Natural killer cell treated with Interleukin-12 subunit alpha and Interleukin-12 subunit beta and Interleukin-15 and Interleukin-18, amount 100 ng/mL, for 72 hours (primary cell): ENCODE data around the gene LIM2. TPM values are rescaled to one million over a fixed set of nuclear protein-coding genes. Genes with fewer than 3 reads are reported as not detected.
A peak's percentile ranks its signal among the peaks of the same experiment; 100 is the strongest.

Experiments
- ATAC-seq, 2 donors: fragments of 150-1000 bp; cut with Tn5 transposase in 1 of 2; sonication (Bioruptor Pico), chemical (Tn5 transposase) in 1 of 2; 2 replicates each; pipeline ENCODE4 v1.10.0; 2021
- DNase-seq: peaks from one replicate; pipeline ENCODE4 v3.0.0; 2022; ENCODE audit warnings: low spot score
- H3K27ac Mint-ChIP-seq, 2 donors: 1 replicate in 1 of 2; 2 replicates in 1 of 2; pipeline ENCODE4 v1.8.0; 2022; ENCODE audit warnings: mixed read lengths in 2 of 2, mild to moderate bottlenecking in 1 of 2, moderate library complexity in 1 of 2
- H3K27me3 Mint-ChIP-seq, 2 donors: 1 replicate in 1 of 2; 2 replicates in 1 of 2; pipeline ENCODE4 v1.8.0; 2022; ENCODE audit warnings: mixed read lengths in 2 of 2
- H3K36me3 Mint-ChIP-seq: one replicate; pipeline ENCODE4 v1.8.0; 2022; ENCODE audit warnings: mixed read lengths
- H3K4me1 Mint-ChIP-seq, 2 donors: 1 replicate in 1 of 2; 2 replicates in 1 of 2; pipeline ENCODE4 v1.8.0; 2022; ENCODE audit warnings: low read depth in 2 of 2, mixed read lengths in 2 of 2, mild to moderate bottlenecking in 1 of 2
- H3K4me3 Mint-ChIP-seq: one replicate; pipeline ENCODE4 v1.8.0; 2022; ENCODE audit warnings: mixed read lengths
- H3K9me3 Mint-ChIP-seq: 2 replicates; pipeline ENCODE4 v1.8.0; 2022; ENCODE audit warnings: mixed read lengths
- total RNA-seq, 2 donors: library from RNA; stranded (reverse); gene quantifications; one replicate each; pipeline ENCODE4 v1.2.3, GENCODE V29; 2022

The LIM2 gene
- total RNA-seq, 2 donors from 2014 or later = 2.1 to 12.6 TPM

DNA sequence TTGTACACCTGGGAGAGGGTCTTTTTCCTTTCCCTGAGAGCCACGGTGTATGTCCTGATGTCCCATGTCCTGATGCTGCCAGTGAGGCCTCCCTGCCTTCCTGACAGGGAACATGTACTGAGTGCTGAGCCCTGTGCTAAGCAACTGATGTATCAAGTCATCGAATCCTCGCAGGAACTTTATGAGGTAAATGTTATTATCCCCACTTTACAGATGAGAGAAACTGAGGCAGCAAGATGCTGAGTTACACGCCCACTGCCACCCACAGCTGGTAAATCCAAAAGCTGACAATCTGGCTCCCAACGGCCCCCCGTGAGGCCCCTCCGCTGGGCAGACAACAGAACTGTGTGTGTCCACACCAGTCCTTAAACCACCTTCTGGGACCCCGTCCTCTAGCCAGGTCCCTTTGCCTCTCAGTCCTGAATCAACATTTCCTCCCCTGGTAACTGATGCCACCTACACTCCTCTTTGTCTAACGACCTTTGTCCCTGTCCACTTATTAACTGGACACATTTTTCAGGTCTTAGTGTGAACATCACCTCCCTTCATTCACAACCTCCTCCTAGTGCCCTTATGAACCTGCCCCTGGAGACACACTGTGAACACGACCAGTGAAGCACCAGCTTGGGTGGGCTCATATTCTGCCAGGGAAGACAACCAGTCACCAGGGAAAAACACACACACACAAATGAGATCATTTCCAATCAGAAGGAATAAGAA, 40.4 kb downstream of the LIM2 start:
- Mint-ChIP-seq H3K27ac (no peak overlapping the region), H3K4me3 (no peak overlapping the region), H3K4me1 (peaks cover 0 to 5% of the 10 kb centered on the region in 2 donors), H3K9me3 (no peaks in the 10 kb centered on the region), H3K36me3 (peaks cover 6% of the 10 kb centered on the region), H3K27me3 (no peaks in the 10 kb centered on the region)
- no peak for DNase-seq
- ATAC-seq = no peak

DNA sequence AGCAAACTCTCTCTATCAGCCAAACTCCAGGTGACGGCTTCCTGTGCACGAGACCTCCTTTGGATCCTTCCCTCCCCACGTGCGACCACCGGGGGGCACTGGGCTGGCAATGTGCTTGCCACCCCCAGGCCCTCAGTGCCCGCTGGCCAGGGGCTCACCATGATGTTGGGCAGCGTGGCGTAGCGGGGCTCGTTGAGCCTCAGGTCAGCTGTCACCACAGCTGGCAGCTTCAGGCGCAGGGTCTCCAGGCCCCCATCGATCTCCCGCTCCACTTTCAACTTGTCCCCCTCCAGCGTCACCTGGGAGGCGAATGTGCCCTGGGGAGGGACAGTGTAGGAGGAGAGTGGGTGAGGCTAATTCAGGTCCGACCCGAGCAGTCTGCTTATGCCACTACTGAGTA, 41.0 kb downstream of the LIM2 start:
- Mint-ChIP-seq H3K4me1 (peaks cover 0 to 5% of the 10 kb centered on the region in 2 donors), H3K9me3 (no peaks in the 10 kb centered on the region), H3K27me3 (no peaks in the 10 kb centered on the region), H3K27ac (no peak overlapping the region), H3K36me3 (no peaks in the 10 kb centered on the region), H3K4me3 (no peak overlapping the region)
- DNase-seq (no peak), ATAC-seq (no peak)

DNA sequence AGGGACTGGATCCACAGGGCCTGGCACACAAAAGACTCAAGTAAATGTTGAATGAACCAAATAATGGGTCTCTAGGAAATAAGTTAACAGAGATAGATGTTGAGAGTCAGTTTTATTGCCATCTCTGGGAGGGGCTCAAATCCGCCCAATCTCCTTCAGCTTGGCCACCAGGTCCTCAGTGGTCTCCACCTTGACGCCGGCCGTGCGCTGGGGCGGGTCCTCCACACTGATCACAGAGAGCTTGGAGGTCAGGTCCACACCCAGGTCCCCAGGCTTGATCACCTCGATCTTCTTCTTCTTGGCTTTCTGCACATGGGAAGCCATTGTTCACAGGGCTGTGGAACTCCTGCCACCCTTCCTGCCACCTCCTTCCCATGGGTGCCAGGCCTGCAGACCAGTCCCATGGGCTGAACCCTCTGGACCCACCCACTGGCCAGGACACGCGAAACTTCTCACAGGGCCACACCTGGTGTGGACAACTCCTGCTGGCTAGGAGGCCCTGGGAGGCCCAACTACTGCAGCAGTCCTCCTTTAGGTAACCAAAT, 42.6 kb downstream of the LIM2 start:
- ATAC-seq (no peak), DNase-seq (no peak)
- no peak overlapping the region for H3K4me3 Mint-ChIP-seq
- H3K27ac Mint-ChIP-seq = no peak overlapping the region
- no peaks in the 10 kb centered on the region for H3K36me3 Mint-ChIP-seq
- no peaks in the 10 kb centered on the region for H3K27me3 Mint-ChIP-seq
- peaks cover 0 to 12% of the 10 kb centered on the region in 2 donors for H3K4me1 Mint-ChIP-seq
- no peaks in the 10 kb centered on the region for H3K9me3 Mint-ChIP-seq

DNA sequence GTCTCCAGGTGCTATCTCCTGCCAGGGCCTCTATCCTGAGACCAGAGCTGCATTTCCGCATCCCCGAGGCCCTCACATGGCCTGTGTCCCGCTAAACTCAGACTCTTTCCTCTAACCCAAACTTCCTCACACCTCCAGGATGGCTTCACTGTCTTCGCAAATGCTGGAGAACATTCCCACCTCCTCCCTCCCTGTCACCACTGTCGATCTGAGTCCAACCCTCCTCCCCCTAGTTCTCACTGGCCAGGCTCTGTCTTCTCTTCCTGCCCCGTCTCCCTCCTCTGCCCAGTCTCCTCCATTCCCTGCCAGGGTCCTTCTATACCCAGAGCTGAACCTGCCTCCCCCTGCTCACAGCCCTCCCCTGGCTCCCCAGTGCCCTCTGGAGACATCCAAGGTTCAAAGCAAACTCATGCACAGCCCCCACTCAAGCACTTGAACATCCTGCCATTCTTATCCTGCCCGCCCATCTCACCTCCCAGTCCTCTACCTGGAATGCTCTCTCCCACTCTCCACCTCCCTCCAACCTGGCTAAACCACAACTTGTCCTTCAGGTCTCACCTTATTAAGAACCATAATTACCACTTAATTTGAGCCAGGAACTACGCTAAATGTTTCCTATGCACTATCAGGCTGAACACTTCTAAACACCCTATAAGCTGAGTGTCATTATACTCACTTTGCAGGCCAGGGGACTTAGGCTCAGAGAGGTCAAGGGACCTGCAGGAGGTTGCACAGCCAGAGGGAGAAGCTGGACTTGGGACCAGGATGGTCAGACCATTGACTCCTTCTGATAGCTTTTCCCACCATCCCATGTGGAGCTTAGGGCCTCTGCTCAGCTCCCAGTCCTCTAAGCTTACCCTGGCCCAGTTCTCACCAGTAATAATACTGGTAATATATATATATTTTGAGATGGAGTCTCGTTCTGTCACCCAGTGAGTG, 44.9 kb downstream of the LIM2 start:
- Mint-ChIP-seq H3K4me1 (peaks cover 14 to 23% of the 10 kb centered on the region in 2 donors), H3K27me3 (no peaks in the 10 kb centered on the region), H3K36me3 (no peaks in the 10 kb centered on the region), H3K4me3 (peak overlapping the region; percentile 34), H3K9me3 (no peaks in the 10 kb centered on the region), H3K27ac (no peak overlapping the region)
- peak; percentile 41 for DNase-seq
- no peak for ATAC-seq

DNA sequence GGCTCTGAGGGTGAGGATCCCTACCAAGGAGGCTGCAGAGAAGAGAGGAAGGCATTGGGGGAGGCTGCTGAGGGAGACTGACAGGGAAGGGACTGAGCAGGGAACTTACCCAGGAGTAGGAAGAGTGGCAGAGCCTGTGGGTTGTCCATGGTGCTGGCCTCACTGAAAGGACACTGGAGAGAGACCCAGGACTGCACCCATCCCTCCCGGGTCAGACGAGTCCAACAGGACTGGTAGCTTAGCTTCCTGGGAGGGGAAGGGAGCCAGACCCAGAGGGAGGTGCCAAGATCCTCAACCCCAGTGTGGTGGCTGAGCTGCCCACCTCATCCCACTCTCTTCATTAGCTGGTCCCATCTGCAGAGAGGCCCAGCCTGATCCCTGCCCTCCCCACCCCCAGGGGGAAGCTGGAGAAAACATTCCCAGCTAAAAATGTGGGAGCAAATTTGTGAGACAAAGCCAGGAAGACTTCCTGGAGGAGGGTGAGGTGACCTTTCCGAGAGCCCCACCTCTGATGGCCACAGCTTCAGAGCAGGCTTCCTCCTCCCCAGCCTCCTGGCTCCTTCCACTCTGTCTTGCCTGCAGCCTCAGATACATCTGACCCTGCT, 45.7 kb downstream of the LIM2 start, which contains the start of gene VSIG10L:
Gene VSIG10L (minus strand): TSS at position 164 of the 605 bp plus-strand sequence. CDS start 15 bp downstream, at position 149.
- H3K4me3 Mint-ChIP-seq = peak within 1 kb of the TSS; percentile 74
- no peaks in the 10 kb centered on the region for H3K9me3 Mint-ChIP-seq
- ATAC-seq = no peak
- H3K27me3 Mint-ChIP-seq = no peaks in the 10 kb centered on the region
- no peaks in the 10 kb centered on the region for H3K36me3 Mint-ChIP-seq
- peak within 1 kb of the TSS; percentile 28 to 69 for H3K27ac Mint-ChIP-seq
- peaks cover 14 to 23% of the 10 kb centered on the region in 2 donors for H3K4me1 Mint-ChIP-seq
- no peak for DNase-seq

DNA sequence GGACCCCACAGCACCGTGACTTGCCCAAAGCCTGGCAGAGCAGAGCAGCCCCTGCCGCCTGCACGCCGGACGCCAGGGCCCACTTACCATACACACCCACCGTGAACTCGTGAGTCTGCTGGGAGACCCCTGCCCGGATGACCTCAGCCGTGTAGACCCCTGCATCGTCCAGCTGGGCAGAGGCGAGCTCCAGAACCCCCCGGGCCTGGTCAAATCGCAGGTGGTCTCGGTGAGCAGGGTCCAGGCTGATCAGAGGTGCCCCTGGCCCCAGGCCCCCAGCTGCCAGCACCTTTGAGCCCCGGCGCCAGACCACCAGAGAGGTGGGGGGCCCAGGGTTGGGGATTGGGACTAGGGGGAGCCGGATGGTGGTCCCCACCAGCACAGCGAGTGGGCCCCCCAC, 46.7 kb downstream of the LIM2 start:
- H3K27me3 Mint-ChIP-seq = no peaks in the 10 kb centered on the region
- ATAC-seq = no peak
- no peaks in the 10 kb centered on the region for H3K9me3 Mint-ChIP-seq
- H3K27ac Mint-ChIP-seq = peak overlapping the region; percentile 28 to 69
- H3K4me1 Mint-ChIP-seq = peaks cover 14 to 23% of the 10 kb centered on the region in 2 donors
- peak overlapping the region; percentile 74 for H3K4me3 Mint-ChIP-seq
- DNase-seq = no peak
- no peaks in the 10 kb centered on the region for H3K36me3 Mint-ChIP-seq

DNA sequence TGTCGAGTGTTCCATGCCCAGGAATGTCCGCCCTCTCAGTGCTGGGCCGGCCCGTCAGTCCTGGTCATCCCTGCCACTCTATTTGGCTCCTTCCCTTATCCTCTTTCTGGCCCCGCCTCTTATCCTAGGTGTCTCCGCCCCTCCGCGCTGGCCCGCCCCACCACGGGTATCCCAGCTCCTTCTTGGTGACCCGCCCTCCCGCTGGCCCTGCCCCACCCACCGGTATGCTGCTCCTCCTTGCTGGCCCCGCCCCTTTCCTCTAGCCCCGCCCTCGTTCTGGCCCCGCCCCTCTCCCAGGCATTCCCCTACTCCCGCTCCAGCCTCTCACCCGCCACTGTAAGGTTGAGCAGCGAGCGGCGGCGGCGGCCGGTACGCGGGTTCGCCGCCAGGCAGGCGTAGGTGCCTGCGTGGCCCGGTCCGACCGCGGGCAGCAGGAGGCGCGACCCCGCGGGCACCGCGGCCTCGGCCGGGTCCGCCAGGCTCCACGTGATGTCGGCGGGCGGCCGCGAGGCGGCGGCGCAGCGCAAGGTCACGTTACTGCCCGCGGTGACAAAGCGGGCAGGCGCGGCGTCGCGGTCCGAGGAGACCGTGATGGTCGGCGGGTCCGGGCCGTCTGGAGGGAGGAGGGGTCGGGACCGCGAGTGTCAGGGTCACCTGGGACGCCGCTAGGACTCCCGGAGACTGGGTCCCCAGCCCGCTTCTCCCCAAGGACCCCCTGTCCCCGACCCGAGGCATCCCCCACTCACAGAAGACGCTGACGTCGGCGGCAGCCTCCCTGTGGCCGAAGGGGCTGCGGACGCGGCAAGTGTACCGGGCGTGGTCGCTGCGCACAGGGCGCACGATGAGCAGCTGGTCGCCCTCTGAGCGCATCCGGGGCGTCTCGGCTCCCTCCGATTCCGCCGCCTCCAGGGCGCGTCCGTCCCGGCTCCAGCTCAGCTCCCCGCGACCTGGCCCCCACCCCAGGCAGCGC, 47.8 kb downstream of the LIM2 start:
- Mint-ChIP-seq H3K27ac (peak overlapping the region; percentile 6 to 19), H3K36me3 (no peaks in the 10 kb centered on the region), H3K4me3 (peak overlapping the region; percentile 97), H3K4me1 (peaks cover 14 to 23% of the 10 kb centered on the region in 2 donors), H3K27me3 (peaks cover 0 to 4% of the 10 kb centered on the region in 2 donors), H3K9me3 (no peaks in the 10 kb centered on the region)
- DNase-seq (peak; percentile 96), ATAC-seq (peak; percentile 93 to 95)

DNA sequence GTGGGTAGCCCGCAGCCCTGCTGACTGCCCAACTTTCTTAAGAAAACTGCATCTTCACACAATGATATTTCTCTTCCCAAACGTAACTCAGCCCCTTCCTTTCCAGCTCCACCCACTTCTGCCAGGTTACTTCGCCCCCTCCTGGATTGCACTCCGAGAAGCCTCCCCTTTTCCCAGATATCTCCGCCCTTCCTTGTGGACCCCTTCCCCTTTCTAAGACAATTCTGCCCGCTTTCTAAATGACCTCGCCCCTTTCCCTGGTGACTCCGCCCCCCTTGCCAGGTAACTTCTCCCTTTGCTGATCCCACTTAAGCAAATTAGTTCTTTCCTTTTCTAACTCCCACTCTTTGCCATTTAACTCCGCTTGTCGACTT, 48.5 kb downstream of the LIM2 start:
- peak overlapping the region; percentile 97 for H3K4me3 Mint-ChIP-seq
- no peaks in the 10 kb centered on the region for H3K36me3 Mint-ChIP-seq

DNA sequence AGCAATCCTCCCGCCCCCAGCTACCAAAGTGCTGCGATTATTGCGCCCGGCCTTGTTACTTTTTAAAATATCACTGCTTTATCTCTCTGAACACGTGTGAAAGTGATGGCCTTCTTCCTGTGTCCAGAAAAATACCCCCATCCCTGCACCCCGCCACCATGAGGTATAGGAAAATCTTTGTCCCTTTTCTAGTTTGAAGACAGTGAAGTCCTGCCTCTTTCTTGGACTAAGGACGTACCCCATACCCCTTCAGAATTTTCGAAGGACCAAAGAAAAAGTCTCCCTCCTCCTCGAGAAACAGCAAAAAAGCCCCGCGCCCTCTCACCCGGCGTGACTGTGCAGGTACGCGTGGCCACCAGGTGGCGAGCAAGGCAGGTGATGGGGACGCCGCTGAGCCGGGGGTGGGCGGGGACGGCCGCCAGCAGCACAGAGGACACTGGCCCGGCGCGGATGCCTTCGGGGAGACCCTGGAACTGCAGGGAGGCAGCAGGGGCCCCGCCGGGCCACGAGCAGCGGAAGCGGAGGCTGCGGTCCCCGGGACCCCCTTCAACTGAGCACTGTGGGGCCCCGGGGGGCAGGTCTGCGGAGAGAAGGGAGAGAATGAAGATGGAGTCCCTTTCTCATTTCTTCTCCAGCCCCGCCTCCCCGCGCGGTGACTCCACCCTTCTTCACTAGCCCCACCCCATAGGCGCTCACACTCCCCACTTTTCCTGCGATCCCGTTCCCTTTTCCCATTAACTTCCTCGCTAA, 49.0 kb downstream of the LIM2 start:
- no peaks in the 10 kb centered on the region for H3K36me3 Mint-ChIP-seq
- peaks cover 14 to 23% of the 10 kb centered on the region in 2 donors for H3K4me1 Mint-ChIP-seq
- peak overlapping the region; percentile 97 for H3K4me3 Mint-ChIP-seq
- no peaks in the 10 kb centered on the region for H3K9me3 Mint-ChIP-seq
- H3K27me3 Mint-ChIP-seq = peaks cover 0 to 7% of the 10 kb centered on the region in 2 donors
- ATAC-seq (peak; percentile 78 to 80), DNase-seq (peak; percentile 83)
- peak overlapping the region; percentile 6 to 19 for H3K27ac Mint-ChIP-seq

More for the DNA sequence above, 48.5 kb downstream of the LIM2 start:
- ATAC-seq (no peak), DNase-seq (no peak)
- Mint-ChIP-seq H3K9me3 (no peaks in the 10 kb centered on the region), H3K4me1 (peaks cover 14 to 23% of the 10 kb centered on the region in 2 donors), H3K27me3 (peaks cover 0 to 7% of the 10 kb centered on the region in 2 donors), H3K27ac (peak overlapping the region; percentile 6 to 19)

DNA sequence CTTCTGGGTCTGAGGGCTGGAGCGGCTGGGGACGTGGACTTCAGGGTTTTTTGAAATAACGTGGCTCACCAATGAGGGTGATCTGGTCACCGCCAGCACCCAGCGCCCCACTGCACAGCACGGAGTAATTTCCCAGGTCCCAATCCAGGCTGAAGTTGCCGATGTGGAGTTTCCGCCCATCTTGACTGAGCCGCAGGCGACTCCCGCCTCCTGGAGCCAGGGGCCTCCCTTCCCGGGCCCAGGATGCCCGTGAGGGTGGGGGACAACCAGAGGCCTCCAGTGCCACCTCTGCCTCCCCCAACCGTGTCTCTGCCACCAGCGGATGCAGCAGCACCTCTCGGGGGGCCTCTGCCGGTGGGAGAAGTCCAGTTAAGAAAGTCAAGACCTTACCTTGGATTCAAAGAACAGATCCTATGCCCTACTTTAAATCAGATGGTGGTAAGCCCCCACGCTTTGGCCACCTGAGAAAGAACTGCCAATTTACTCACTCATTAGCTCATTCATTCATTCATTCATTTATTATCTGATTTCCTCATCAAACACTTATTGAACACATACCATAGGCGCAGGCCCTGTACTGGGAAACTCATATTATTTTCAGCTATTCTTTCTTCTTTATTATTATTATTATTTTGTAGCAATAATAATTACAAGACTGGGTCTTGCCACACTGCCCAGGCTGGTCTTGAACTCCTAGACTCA, 49.8 kb downstream of the LIM2 start:
- Mint-ChIP-seq H3K4me3 (no peak overlapping the region), H3K27me3 (peaks cover 0 to 7% of the 10 kb centered on the region in 2 donors), H3K36me3 (no peaks in the 10 kb centered on the region), H3K27ac (peak overlapping the region in 1 of 2 donors; percentile 6), H3K9me3 (no peaks in the 10 kb centered on the region), H3K4me1 (peaks cover 14 to 22% of the 10 kb centered on the region in 2 donors)
- DNase-seq (no peak), ATAC-seq (no peak)

DNA sequence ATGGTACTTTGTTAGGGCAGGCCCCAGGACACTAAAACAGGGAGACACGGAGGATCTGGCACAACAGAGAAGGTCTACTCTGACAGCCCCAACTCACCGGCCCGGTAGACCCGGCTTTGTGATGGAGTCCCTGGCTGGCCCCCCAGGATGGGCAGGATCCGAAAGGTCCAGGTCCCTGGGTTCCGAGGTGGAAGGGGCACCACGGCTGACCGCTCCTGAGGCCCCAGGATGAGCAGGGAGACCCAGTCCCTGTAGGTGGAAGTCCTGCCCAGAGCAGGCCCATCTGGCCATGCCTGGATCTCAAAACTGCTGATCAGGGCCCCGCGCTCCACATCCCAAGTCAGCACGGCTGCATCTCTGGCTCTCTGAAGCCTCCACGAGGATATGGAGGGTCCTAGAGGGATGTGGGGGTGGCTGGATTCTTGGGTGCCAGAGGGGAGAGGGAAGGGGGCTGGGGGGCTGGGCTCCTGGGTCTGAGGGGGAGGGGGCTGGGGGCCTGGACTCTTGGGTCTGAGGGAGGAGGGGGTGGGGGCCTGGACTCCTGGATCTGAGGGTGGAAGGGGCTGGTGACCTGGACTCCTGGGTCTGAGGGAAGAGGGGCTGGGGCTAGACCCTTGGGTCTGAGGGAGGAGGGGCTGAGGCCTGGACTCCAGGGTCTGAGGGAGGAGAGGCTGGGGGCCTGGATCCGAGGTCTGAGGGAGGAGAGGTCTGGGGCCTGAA, 50.5 kb downstream of the LIM2 start:
- Mint-ChIP-seq H3K36me3 (no peaks in the 10 kb centered on the region), H3K4me1 (peaks cover 14 to 18% of the 10 kb centered on the region in 2 donors), H3K27me3 (peaks cover 0 to 7% of the 10 kb centered on the region in 2 donors), H3K9me3 (no peaks in the 10 kb centered on the region), H3K27ac (no peak overlapping the region), H3K4me3 (no peak overlapping the region)
- ATAC-seq = no peak
- peak; percentile 56 for DNase-seq
